Esophagus (tissue), 2 donors: ENCODE results near the gene PCP4. TPM values are rescaled to one million over a fixed set of nuclear protein-coding genes. Genes with fewer than 3 reads are reported as not detected.

ENCODE experiments used
- polyA plus RNA-seq, 2 donors: library from polyadenylated mRNA; stranded (reverse); fragments of 200-250 nt; gene quantifications; one replicate each; pipeline ENCODE4 v1.2.3, GENCODE V29; 2013
- donor health status: healthy with polysubstance abuse.
- donor health status: Bipolar disorder and iron deficiency.

Gene PCP4
- polyA plus RNA-seq, 2 donors, result 28.9 to 42.3 TPM

Other genes starting within 250 kb of the PCP4 start
- gene IGSF5, start 122.3 kb upstream of the PCP4 start, polyA plus RNA-seq, result not detected